A549 (cell line): ENCODE measurements around the gene RGS6. TPM values are rescaled to one million over a fixed set of nuclear protein-coding genes. Genes with fewer than 3 reads are reported as not detected.

Experiments used
- ATAC-seq, 2 experiments: fragments of 200-7000 bp in 1 of 2; fragments of >200 bp in 1 of 2; cut with Nextera tagmentation in 1 of 2; cut with Tn5 transposase in 1 of 2; 3 replicates each; pipeline versions ENCODE4 v1.8.0 to v1.9.1; 2018 to 2020; ENCODE audit warnings: mild to moderate bottlenecking in 1 of 2, moderate library complexity in 1 of 2
- CTCF ChIA-PET: fragments of 300-600 bp; sonication (Branson Sonifier 250); formaldehyde crosslinking; extraction: SDS; loops from one replicate; lab custom pipeline; 2021; ENCODE audit warnings: antibody characterized with exemption, inconsistent platforms; lab: Yijun Ruan, JAX
- POLR2A ChIA-PET: fragments of 350-600 bp; formaldehyde crosslinking; extraction: SDS; loops from one replicate; lab custom pipeline; 2021; ENCODE audit warnings: antibody characterized with exemption, inconsistent platforms; lab: Yijun Ruan, JAX
- DNase-seq, 2 experiments: peaks; one replicate each; pipeline versions ENCODE4 v3.0.0 to v3.0.0-alpha.2; 2011 to 2016; ENCODE audit warnings: low read depth in 1 of 2, low spot score in 1 of 2
- FAIRE-seq: peaks from 2 replicates; lab custom pipeline; 2011; peaks lifted over from hg19 to GRCh38; lab: Jason Lieb, UNC
- H3K27ac ChIP-seq, 2 experiments: fragments of >200 bp; sonication (Bioruptor Twin); formaldehyde crosslinking; 3 replicates each; pipeline ENCODE4 v1.5.1; 2016 to 2017
- H3K4me1 ChIP-seq: fragments of >200 bp; sonication (Bioruptor Twin); formaldehyde crosslinking; 3 replicates; pipeline ENCODE4 v1.6.1; 2016
- H3K4me2 ChIP-seq: fragments of >200 bp; sonication (Bioruptor Twin); formaldehyde crosslinking; 3 replicates; pipeline ENCODE4 v1.6.1; 2016
- H3K4me3 ChIP-seq: fragments of >200 bp; sonication (Bioruptor Twin); formaldehyde crosslinking; 3 replicates; pipeline ENCODE4 v1.5.1; 2016
- H3K9me3 ChIP-seq: fragments of >200 bp; sonication (Bioruptor Twin); formaldehyde crosslinking; 3 replicates; pipeline ENCODE4 v1.6.1; 2016
- CBX8 ChIP-seq: fragments of 200-600 bp; sonication (generic); IDR thresholded peaks from 2 replicates; pipeline ENCODE4 v1.6.1; 2016
- EHF ChIP-seq: fragments of 250-450 bp; sonication (Bioruptor Pico); IDR thresholded peaks from 2 replicates; pipeline ENCODE4 v1.5.0; 2020; ENCODE audit warnings: mild to moderate bottlenecking
- FOSB ChIP-seq: fragments of 250-450 bp; sonication (Bioruptor Pico); IDR thresholded peaks from 2 replicates; pipeline ENCODE4 v1.5.0; 2020; ENCODE audit warnings: mild to moderate bottlenecking, moderate library complexity
- JUNB ChIP-seq: fragments of >200 bp; sonication (Bioruptor Twin); formaldehyde crosslinking; IDR thresholded peaks from 2 replicates; pipeline ENCODE4 v1.6.1; 2016
- KDM1A ChIP-seq: fragments of 200-600 bp; sonication (generic); IDR thresholded peaks from 2 replicates; pipeline ENCODE4 v1.6.1; 2016; ENCODE audit warnings: low read depth, mild to moderate bottlenecking
- MYC ChIP-seq: IDR thresholded peaks from 2 replicates; pipeline ENCODE4 v1.6.1; 2012; ENCODE audit warnings: mild to moderate bottlenecking, inconsistent platforms, low read length, improper control_type of control experiment, borderline replicate concordance
- NR3C1 ChIP-seq: fragments of >200 bp; sonication (Bioruptor Twin); formaldehyde crosslinking; IDR thresholded peaks from 3 replicates; pipeline ENCODE4 v1.6.1; 2017
- PHF8 ChIP-seq: fragments of 200-600 bp; sonication (generic); IDR thresholded peaks from 2 replicates; pipeline ENCODE4 v1.6.1; 2016; ENCODE audit warnings: low read depth, mild to moderate bottlenecking, antibody characterized with exemption, moderate library complexity, borderline replicate concordance
- SMC3 ChIP-seq: fragments of >200 bp; sonication (Bioruptor Twin); formaldehyde crosslinking; IDR thresholded peaks from 3 replicates; pipeline ENCODE4 v1.6.1; 2018; ENCODE audit warnings: inconsistent platforms
- SREBF2 ChIP-seq: fragments of 450-650 bp; IDR thresholded peaks from 2 replicates; pipeline ENCODE4 v1.6.1; 2014; ENCODE audit warnings: mild to moderate bottlenecking, moderate library complexity
- TFCP2L1 ChIP-seq: fragments of 250-450 bp; sonication (Bioruptor Pico); IDR thresholded peaks from 2 replicates; pipeline ENCODE4 v1.5.0; 2021; ENCODE audit warnings: mild to moderate bottlenecking
- ZC3H11A ChIP-seq: fragments of 450-650 bp; IDR thresholded peaks from 2 replicates; pipeline ENCODE4 v1.6.1; 2014; ENCODE audit warnings: antibody characterized with exemption, mild to moderate bottlenecking
- ZSCAN20 ChIP-seq: fragments of 250-450 bp; sonication (Bioruptor Pico); IDR thresholded peaks from 2 replicates; pipeline ENCODE4 v1.8.0; 2022; ENCODE audit warnings: mild to moderate bottlenecking, moderate library complexity
- WGBS: methylation state at CpG from one replicate; pipeline ENCODE4 v1.1.6; 2017; ENCODE audit errors: missing lambda C conversion rate; 5-methylcytosine and 5-hydroxymethylcytosine counted together
- polyA plus RNA-seq, 4 experiments: library from polyadenylated mRNA; depleted of rRNA in 3 of 4; stranded (reverse); fragments of >200 nt; fragmentation: RNase III in 1 of 4; extraction: RNeasy Plus Mini Kit Qiagen cat#74134 plus additional on column Dnase treatment in 1 of 4; gene quantifications; 2 replicates in 3 of 4; 3 replicates in 1 of 4; pipeline ENCODE4 v1.2.3, GENCODE V29; 2011 to 2017
- TF ChIP-seq, protein P1 (sequence below): fragments of 450-650 bp; IDR thresholded peaks from 2 replicates; pipeline ENCODE4 v1.6.1; 2014; ENCODE audit warnings: antibody characterized with exemption
- TF ChIP-seq, protein P2 (sequence below): fragments of >200 bp; sonication (Bioruptor Twin); formaldehyde crosslinking; IDR thresholded peaks from 2 replicates; pipeline ENCODE4 v1.6.1; 2016
- TF ChIP-seq, protein P3 (sequence below): fragments of 250-450 bp; sonication (Bioruptor Pico); IDR thresholded peaks from 2 replicates; pipeline ENCODE4 v1.5.0; 2020; ENCODE audit warnings: low read depth, mild to moderate bottlenecking, moderate library complexity
- TF ChIP-seq, protein P4 (sequence below): fragments of >200 bp; sonication (Bioruptor Twin); formaldehyde crosslinking; IDR thresholded peaks from 3 replicates; pipeline ENCODE4 v1.5.1; 2016
- TF ChIP-seq, protein P5 (sequence below): fragments of 150-350 bp; IDR thresholded peaks from 2 replicates; pipeline ENCODE4 v1.6.1; 2014; ENCODE audit warnings: low read depth, mild to moderate bottlenecking, low read length

RGS6 gene
- polyA plus RNA-seq, 2 of the 4 experiments (the other 2 are of a cell fraction), result not detected

DNA sequence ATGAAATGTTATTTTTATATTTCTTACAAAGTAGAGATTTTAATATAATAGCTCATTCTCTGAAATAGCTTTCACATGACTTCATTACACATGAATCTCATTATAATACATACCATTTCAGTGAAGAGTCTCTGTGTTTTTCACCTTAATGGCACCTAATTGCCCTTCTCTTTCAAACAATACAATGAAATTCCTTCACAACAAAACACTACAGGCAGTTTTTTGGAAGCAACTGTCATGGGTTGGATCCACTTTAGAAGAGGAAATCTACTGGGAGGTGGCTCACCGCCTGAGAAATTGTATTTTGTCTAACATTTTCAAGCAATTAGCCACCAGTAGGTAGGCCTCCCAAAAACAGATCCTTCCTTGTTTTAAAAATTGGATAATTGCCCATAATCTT lies 40.3 kb upstream of the RGS6 start:
- ATAC-seq (no peak), FAIRE-seq (no peak), DNase-seq (no peak)
- ChIA-PET CTCF (interaction anchor here (0.9 to 1.0 kb wide), 2 partner anchors 25 to 139 kb away, joined by 3 to 4 read pairs; no protein-coding TSS in a partner anchor), POLR2A (no interaction called here)
- Histone ChIP-seq H3K4me2 (no peak overlapping the region), H3K9me3 (no peaks in the 10 kb centered on the region), H3K4me3 (no peak overlapping the region), H3K4me1 (no peaks in the 10 kb centered on the region), H3K27ac (no peak overlapping the region)
- 5% methylated on average over 1 of the region's 1 CpG for WGBS
- TF ChIP-seq PHF8 (no peak), ZC3H11A (no peak), EHF (CRISPR knock-in tag) (no peak)

DNA sequence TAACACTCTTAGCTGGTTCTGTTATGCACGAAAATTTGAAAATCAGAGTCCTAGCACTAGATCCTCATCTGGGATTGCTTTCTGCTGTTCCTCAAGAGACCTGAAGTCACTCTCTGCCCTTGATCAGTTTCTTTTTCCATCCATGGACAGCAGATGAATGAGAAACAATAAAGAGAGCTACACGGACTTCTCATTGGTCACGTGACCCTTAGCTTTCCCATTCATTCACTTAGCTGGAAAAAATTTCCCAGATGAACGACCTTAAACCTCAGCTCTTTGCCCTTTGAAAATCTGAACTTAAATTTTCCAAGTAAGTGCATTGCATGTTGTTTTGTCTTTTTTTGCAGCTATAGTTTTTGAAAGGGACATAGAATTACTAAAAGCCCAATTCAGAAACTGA lies 27.2 kb upstream of the RGS6 start:
- DNase-seq, result no peak
- FAIRE-seq, result no peak
- no peak overlapping the region for H3K4me2 ChIP-seq
- CTCF ChIA-PET, result interaction anchor here (1.0 kb wide), 2 partner anchors 9 to 749 kb away, joined by 3 to 5 read pairs; no protein-coding TSS in a partner anchor
- no peak overlapping the region for H3K27ac ChIP-seq
- H3K9me3 ChIP-seq, result no peaks in the 10 kb centered on the region
- TF ChIP-seq, protein P1, sequence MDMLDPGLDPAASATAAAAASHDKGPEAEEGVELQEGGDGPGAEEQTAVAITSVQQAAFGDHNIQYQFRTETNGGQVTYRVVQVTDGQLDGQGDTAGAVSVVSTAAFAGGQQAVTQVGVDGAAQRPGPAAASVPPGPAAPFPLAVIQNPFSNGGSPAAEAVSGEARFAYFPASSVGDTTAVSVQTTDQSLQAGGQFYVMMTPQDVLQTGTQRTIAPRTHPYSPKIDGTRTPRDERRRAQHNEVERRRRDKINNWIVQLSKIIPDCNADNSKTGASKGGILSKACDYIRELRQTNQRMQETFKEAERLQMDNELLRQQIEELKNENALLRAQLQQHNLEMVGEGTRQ, result peak; percentile 64
- TF ChIP-seq FOSB, result no peak
- 1% methylated on average over 4 of the region's 4 CpGs for WGBS
- POLR2A ChIA-PET, result no interaction called here
- H3K4me1 ChIP-seq, result no peaks in the 10 kb centered on the region
- H3K4me3 ChIP-seq, result no peak overlapping the region
- ATAC-seq, result no peak

DNA sequence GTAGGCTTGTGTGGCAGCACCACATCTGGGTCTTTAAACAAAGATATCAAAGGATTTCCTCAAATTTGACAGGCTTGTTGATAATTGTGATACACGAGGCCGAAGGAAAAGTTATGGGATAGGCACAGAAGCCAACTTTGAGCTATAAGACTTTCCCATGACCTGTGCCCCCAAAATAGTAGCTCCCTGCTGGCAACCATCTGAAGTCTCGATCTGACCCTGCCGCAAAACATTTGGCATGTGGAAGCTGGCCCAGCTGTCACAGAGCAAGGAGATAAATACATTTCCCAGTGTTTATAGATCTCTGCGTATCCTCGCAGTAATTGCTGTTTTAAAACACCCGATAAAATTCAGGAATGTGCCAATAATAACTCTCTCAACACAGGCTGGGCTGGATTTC lies 26.4 kb upstream of the RGS6 start:
- 31% methylated on average over 7 of the region's 7 CpGs for WGBS
- TF ChIP-seq MYC (no peak), TFCP2L1 (CRISPR knock-in tag) (no peak), SREBF2 (no peak), JUNB (no peak), KDM1A (no peak), SMC3 (no peak), NR3C1 (no peak), ZSCAN20 (CRISPR knock-in tag) (no peak), PHF8 (no peak), CBX8 (no peak)
- TF ChIP-seq, protein P1, result no peak
- TF ChIP-seq, protein P2, sequence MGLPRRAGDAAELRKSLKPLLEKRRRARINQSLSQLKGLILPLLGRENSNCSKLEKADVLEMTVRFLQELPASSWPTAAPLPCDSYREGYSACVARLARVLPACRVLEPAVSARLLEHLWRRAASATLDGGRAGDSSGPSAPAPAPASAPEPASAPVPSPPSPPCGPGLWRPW, result no peak
- TF ChIP-seq, protein P3, sequence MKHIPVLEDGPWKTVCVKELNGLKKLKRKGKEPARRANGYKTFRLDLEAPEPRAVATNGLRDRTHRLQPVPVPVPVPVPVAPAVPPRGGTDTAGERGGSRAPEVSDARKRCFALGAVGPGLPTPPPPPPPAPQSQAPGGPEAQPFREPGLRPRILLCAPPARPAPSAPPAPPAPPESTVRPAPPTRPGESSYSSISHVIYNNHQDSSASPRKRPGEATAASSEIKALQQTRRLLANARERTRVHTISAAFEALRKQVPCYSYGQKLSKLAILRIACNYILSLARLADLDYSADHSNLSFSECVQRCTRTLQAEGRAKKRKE (CRISPR knock-in tag), result no peak
- TF ChIP-seq, protein P4, sequence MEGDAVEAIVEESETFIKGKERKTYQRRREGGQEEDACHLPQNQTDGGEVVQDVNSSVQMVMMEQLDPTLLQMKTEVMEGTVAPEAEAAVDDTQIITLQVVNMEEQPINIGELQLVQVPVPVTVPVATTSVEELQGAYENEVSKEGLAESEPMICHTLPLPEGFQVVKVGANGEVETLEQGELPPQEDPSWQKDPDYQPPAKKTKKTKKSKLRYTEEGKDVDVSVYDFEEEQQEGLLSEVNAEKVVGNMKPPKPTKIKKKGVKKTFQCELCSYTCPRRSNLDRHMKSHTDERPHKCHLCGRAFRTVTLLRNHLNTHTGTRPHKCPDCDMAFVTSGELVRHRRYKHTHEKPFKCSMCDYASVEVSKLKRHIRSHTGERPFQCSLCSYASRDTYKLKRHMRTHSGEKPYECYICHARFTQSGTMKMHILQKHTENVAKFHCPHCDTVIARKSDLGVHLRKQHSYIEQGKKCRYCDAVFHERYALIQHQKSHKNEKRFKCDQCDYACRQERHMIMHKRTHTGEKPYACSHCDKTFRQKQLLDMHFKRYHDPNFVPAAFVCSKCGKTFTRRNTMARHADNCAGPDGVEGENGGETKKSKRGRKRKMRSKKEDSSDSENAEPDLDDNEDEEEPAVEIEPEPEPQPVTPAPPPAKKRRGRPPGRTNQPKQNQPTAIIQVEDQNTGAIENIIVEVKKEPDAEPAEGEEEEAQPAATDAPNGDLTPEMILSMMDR, result no peak
- TF ChIP-seq, protein P5, sequence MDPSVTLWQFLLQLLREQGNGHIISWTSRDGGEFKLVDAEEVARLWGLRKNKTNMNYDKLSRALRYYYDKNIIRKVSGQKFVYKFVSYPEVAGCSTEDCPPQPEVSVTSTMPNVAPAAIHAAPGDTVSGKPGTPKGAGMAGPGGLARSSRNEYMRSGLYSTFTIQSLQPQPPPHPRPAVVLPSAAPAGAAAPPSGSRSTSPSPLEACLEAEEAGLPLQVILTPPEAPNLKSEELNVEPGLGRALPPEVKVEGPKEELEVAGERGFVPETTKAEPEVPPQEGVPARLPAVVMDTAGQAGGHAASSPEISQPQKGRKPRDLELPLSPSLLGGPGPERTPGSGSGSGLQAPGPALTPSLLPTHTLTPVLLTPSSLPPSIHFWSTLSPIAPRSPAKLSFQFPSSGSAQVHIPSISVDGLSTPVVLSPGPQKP, result no peak
- Histone ChIP-seq H3K27ac (no peak overlapping the region), H3K4me2 (no peak overlapping the region), H3K9me3 (no peaks in the 10 kb centered on the region), H3K4me3 (no peak overlapping the region), H3K4me1 (no peaks in the 10 kb centered on the region)
- DNase-seq (no peak), FAIRE-seq (no peak), ATAC-seq (no peak)
- ChIA-PET POLR2A (no interaction called here), CTCF (no interaction called here)
